Natural killer cell (primary cell): Measurements from ENCODE around the gene ABHD5. TPM values are rescaled to one million over a fixed set of nuclear protein-coding genes. Genes with fewer than 3 reads are reported as not detected.

Experiments used
- ATAC-seq, 3 donors: fragments of 150-1000 bp in 2 of 3; fragments of 200-7000 bp in 1 of 3; cut with Tn5 transposase; 1 replicate in 1 of 3; 2 replicates in 2 of 3; pipeline ENCODE4 v1.10.0; 2021; ENCODE audit warnings: mild to moderate bottlenecking in 2 of 3, moderate library complexity in 2 of 3
- DNase-seq, 2 donors: peaks; one replicate each; pipeline versions ENCODE4 v3.0.0 to v3.0.0-alpha.2; 2013 to 2021; ENCODE audit warnings: mixed read lengths in 1 of 2
- H3K27ac ChIP-seq: one replicate; pipeline ENCODE4 v1.5.1; 2013; ENCODE audit warnings: mild to moderate bottlenecking, low read length
- H3K27me3 ChIP-seq: one replicate; pipeline ENCODE4 v1.6.1; 2013; ENCODE audit warnings: low read length; ENCODE audit not compliant: control insufficient read depth, insufficient read depth
- H3K36me3 ChIP-seq: one replicate; pipeline ENCODE4 v1.6.1; 2013; ENCODE audit warnings: low read length; ENCODE audit not compliant: control insufficient read depth, insufficient read depth
- H3K4me1 ChIP-seq: one replicate; pipeline ENCODE4 v1.6.1; 2013; ENCODE audit warnings: low read length; ENCODE audit not compliant: control insufficient read depth, insufficient read depth
- H3K4me3 ChIP-seq: one replicate; pipeline ENCODE4 v1.5.1; 2013; ENCODE audit warnings: low read length
- H3K9me3 ChIP-seq: one replicate; pipeline ENCODE4 v1.6.1; 2013; ENCODE audit warnings: low read length; ENCODE audit not compliant: control insufficient read depth, insufficient read depth
- H3K27ac Mint-ChIP-seq, 2 donors: one replicate each; pipeline ENCODE4 v1.8.0; 2022; ENCODE audit warnings: mild to moderate bottlenecking in 2 of 2, mixed read lengths in 2 of 2, moderate library complexity in 1 of 2
- H3K27me3 Mint-ChIP-seq, 2 donors: one replicate each; pipeline ENCODE4 v1.8.0; 2022; ENCODE audit warnings: low read depth in 2 of 2, mixed read lengths in 2 of 2
- H3K36me3 Mint-ChIP-seq: one replicate; pipeline ENCODE4 v1.8.0; 2022; ENCODE audit warnings: mixed read lengths
- H3K4me1 Mint-ChIP-seq, 2 donors: one replicate each; pipeline ENCODE4 v1.8.0; 2022; ENCODE audit warnings: mixed read lengths in 2 of 2
- H3K4me3 Mint-ChIP-seq: one replicate; pipeline ENCODE4 v1.8.0; 2022; ENCODE audit warnings: mild to moderate bottlenecking, moderate library complexity, mixed read lengths
- H3K9me3 Mint-ChIP-seq, 2 donors: one replicate each; pipeline ENCODE4 v1.8.0; 2022; ENCODE audit warnings: mixed read lengths in 2 of 2
- WGBS: methylation state at CpG from one replicate; pipeline ENCODE4 v1.1.7; 2013; ENCODE audit warnings: missing lambda C conversion rate; ENCODE audit not compliant: insufficient coverage; 5-methylcytosine and 5-hydroxymethylcytosine counted together
- intact Hi-C: fragments of 100-400 bp; cut with micrococcal nuclease; formaldehyde crosslinking; loops from one replicate; pipeline ENCODE4 v1.14.2; 2022
- total RNA-seq, 4 donors: library from RNA; stranded (reverse); fragments of 120-200 nt in 1 of 4; gene quantifications; one replicate each; pipeline versions ENCODE4 v1.2.3 to v1.2.4, GENCODE V29; 2013 to 2022
- TF ChIP-seq, protein P1 (sequence below): fragments of 200-600 bp; IDR thresholded peaks from one replicate; pipeline ENCODE4 v1.8.0; 2022; ENCODE audit warnings: antibody characterized with exemption

The ABHD5 gene
- total RNA-seq, 3 donors from 2014 or later (not counting 1 experiment from before 2014, with no cell fraction given), result 14.1 to 58.6 (median 16.6) TPM

DNA sequence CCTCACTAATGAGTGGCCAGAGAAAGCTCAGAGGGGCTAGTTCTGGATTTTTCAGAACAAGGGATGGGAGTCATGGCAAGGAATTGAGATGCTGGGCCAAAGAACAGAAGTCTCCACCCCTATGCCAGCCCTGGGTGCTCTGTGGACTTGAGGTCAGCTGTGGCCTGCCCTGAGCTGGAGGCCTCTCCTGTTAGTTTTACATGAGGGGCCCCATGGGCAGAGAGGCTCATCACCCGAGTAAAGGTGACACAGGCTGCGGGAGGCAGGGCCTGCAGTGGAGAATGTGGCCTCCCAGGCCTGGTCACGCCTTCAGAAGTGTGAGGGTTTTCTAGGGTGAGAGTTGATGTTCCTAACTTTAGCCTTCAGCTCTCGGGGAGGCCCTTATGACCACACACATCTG lies 44.9 kb downstream of the ABHD5 start:
- Histone ChIP-seq H3K4me3 (no peak overlapping the region), H3K27ac (no peak overlapping the region), H3K9me3 (no peaks in the 10 kb centered on the region), H3K27me3 (no peaks in the 10 kb centered on the region), H3K4me1 (no peaks in the 10 kb centered on the region), H3K36me3 (no peaks in the 10 kb centered on the region)
- no peaks in the 10 kb centered on the region for H3K4me1 Mint-ChIP-seq
- no peaks in the 10 kb centered on the region for H3K9me3 Mint-ChIP-seq
- no peaks in the 10 kb centered on the region for H3K36me3 Mint-ChIP-seq
- H3K27me3 Mint-ChIP-seq, result no peaks in the 10 kb centered on the region
- ATAC-seq (no peak), DNase-seq (no peak)
- H3K4me3 Mint-ChIP-seq, result no peak overlapping the region
- intact Hi-C loops, result no loop called here
- WGBS, result 64% methylated on average over 3 of the region's 4 CpGs
- TF ChIP-seq, protein P1, sequence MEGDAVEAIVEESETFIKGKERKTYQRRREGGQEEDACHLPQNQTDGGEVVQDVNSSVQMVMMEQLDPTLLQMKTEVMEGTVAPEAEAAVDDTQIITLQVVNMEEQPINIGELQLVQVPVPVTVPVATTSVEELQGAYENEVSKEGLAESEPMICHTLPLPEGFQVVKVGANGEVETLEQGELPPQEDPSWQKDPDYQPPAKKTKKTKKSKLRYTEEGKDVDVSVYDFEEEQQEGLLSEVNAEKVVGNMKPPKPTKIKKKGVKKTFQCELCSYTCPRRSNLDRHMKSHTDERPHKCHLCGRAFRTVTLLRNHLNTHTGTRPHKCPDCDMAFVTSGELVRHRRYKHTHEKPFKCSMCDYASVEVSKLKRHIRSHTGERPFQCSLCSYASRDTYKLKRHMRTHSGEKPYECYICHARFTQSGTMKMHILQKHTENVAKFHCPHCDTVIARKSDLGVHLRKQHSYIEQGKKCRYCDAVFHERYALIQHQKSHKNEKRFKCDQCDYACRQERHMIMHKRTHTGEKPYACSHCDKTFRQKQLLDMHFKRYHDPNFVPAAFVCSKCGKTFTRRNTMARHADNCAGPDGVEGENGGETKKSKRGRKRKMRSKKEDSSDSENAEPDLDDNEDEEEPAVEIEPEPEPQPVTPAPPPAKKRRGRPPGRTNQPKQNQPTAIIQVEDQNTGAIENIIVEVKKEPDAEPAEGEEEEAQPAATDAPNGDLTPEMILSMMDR, result no peak
- H3K27ac Mint-ChIP-seq, result no peak overlapping the region

DNA sequence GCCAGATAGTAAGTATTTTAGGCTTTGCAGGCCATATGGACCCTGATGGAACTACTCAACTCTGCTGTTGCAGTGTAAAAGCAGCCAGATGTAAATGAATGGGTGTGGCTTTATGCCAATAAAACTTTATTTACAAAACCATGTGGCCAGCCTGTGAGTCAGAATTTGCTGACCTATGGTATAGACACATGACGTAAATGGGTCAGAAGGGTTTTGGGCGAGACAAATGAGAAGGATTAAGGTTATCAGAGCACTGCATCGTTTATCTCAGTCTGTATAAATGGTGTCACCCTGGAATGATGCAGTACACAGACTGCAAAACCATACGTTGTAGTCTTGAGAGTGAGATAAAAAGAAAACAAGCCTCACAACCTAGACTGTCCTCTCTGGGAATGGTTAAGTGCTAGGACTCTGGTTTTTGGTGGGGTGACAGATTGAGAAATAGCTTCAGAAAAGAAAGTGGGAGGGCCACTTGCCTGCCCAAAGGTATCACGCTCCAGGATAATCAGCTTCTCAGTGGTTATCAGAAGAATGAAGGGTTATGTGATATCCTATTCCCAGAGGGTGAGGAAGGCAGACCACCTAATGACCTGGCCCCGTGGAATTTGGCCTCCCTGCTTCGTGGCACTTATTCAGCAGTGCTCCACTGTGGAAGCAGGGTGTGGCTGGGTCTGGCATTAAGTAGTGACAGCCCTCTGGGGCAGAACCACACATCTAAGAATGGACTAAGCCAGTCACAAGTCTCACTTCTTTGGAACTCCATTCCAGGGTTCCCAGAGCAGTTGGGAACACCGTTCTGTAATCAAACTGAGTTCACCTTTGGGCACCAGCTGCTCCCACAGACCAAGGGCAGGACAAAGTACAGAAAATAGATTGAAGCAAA lies 46.1 kb downstream of the ABHD5 start:
- Histone ChIP-seq H3K36me3 (no peaks in the 10 kb centered on the region), H3K4me1 (no peaks in the 10 kb centered on the region), H3K4me3 (no peak overlapping the region), H3K27ac (no peak overlapping the region), H3K27me3 (no peaks in the 10 kb centered on the region), H3K9me3 (no peaks in the 10 kb centered on the region)
- TF ChIP-seq, protein P1, result no peak
- DNase-seq, result no peak
- peaks cover 0 to 4% of the 10 kb centered on the region in 2 donors for H3K27me3 Mint-ChIP-seq
- no peak for ATAC-seq
- H3K9me3 Mint-ChIP-seq, result no peaks in the 10 kb centered on the region
- H3K4me1 Mint-ChIP-seq, result no peaks in the 10 kb centered on the region
- H3K4me3 Mint-ChIP-seq, result no peak overlapping the region
- intact Hi-C loops, result no loop called here
- WGBS, result 96% methylated on average over 8 of the region's 8 CpGs
- no peak overlapping the region for H3K27ac Mint-ChIP-seq
- H3K36me3 Mint-ChIP-seq, result no peaks in the 10 kb centered on the region

DNA sequence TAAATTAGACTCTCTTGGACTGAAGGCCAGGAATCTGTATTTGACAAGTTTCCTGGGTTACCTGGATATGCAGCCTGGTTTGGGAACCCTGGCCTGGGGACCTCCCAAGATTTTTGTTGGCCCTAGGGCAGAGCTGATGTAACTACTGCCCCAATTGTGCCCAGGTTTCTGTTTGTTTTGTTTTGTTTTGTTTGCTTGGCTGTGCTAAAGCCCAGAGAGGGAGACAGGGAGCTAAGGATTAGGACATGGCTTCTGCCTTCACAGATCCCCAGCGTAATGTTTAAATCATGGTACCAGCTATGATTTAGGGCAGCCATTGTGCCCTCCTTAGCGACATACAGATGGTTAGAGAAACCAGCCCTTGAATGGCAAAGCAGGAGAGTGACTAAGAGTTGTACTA lies 47.6 kb downstream of the ABHD5 start:
- H3K9me3 ChIP-seq, result no peaks in the 10 kb centered on the region
- 92% methylated on average over 2 of the region's 2 CpGs for WGBS
- DNase-seq (no peak), ATAC-seq (no peak)
- Mint-ChIP-seq H3K27ac (no peak overlapping the region), H3K27me3 (peaks cover 0 to 4% of the 10 kb centered on the region in 2 donors), H3K9me3 (no peaks in the 10 kb centered on the region), H3K4me1 (no peaks in the 10 kb centered on the region), H3K36me3 (no peaks in the 10 kb centered on the region), H3K4me3 (no peak overlapping the region)
- TF ChIP-seq, protein P1, result no peak
- intact Hi-C loops, result no loop called here
- no peaks in the 10 kb centered on the region for H3K36me3 ChIP-seq
- no peaks in the 10 kb centered on the region for H3K4me1 ChIP-seq
- H3K27ac ChIP-seq, result no peak overlapping the region
- H3K4me3 ChIP-seq, result no peak overlapping the region
- H3K27me3 ChIP-seq, result no peaks in the 10 kb centered on the region
